ENCODE measurements around the gene PTX4.

The PTX4 gene

GRCh38 chr16:1488054-1488601, 616 bp downstream of the PTX4 start:
- TF ChIP-seq, protein P1, sequence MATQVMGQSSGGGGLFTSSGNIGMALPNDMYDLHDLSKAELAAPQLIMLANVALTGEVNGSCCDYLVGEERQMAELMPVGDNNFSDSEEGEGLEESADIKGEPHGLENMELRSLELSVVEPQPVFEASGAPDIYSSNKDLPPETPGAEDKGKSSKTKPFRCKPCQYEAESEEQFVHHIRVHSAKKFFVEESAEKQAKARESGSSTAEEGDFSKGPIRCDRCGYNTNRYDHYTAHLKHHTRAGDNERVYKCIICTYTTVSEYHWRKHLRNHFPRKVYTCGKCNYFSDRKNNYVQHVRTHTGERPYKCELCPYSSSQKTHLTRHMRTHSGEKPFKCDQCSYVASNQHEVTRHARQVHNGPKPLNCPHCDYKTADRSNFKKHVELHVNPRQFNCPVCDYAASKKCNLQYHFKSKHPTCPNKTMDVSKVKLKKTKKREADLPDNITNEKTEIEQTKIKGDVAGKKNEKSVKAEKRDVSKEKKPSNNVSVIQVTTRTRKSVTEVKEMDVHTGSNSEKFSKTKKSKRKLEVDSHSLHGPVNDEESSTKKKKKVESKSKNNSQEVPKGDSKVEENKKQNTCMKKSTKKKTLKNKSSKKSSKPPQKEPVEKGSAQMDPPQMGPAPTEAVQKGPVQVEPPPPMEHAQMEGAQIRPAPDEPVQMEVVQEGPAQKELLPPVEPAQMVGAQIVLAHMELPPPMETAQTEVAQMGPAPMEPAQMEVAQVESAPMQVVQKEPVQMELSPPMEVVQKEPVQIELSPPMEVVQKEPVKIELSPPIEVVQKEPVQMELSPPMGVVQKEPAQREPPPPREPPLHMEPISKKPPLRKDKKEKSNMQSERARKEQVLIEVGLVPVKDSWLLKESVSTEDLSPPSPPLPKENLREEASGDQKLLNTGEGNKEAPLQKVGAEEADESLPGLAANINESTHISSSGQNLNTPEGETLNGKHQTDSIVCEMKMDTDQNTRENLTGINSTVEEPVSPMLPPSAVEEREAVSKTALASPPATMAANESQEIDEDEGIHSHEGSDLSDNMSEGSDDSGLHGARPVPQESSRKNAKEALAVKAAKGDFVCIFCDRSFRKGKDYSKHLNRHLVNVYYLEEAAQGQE (IDR thresholded peaks at IDR 0.05; ENCODE audit: insufficient read depth in 1 of 2, low read depth in 2 of 2, low read length in 2 of 2): no peak
- TF ChIP-seq TAF1 (IDR thresholded peaks at IDR 0.05; ENCODE audit: borderline replicate concordance, insufficient read depth, low read length): no peak
- no peak for TF ChIP-seq POLR2AphosphoS5 (IDR thresholded peaks at IDR 0.05; ENCODE audit: low read depth, low read length)
- no peak for TF ChIP-seq SIN3A (IDR thresholded peaks at IDR 0.05; ENCODE audit: borderline replicate concordance, insufficient read depth, low read length)
- no peak for TF ChIP-seq FOXP2 (optimal IDR thresholded peaks at IDR 0.05; ENCODE audit: borderline replicate concordance, extremely low read depth, extremely low read length, insufficient read depth)

DNA sequence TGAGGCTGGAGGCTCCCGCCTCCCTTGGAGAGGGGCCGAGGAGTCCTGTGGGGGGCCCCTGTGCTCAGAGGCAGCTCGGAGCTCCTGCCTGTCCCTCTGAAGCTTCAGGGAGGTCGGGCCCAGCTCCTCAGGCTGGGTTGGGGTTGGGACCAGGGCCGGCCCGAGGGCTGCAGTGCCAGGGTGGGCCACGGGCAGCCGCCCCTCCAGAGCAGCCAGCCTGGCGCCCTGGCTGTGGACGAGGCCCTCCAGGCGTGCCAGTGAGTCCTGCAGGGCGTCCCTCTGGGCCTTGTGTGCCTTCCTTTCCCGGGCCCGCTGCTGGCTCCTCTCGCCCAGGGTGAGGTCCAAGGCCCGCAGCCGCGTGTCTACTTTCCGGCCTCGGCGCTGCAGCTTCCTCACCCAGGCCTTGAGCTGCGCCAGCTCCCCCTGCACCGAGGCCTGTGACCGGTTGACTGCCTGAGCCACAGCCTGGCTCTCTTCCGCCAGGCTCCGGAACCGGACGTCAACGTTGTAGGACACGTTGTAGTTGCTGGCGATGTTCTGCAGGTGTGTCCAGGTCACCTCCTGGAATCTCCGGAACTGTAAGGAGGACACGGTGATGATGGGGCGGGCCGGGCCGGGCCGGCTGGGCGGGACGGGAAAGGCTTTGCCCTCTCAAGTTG, 1.2 kb downstream of the PTX4 start:
- TF ChIP-seq FOXP2 (optimal IDR thresholded peaks at IDR 0.05; ENCODE audit: borderline replicate concordance, extremely low read depth, extremely low read length, insufficient read depth) (no peak), SIN3A (IDR thresholded peaks at IDR 0.05; ENCODE audit: borderline replicate concordance, insufficient read depth, low read length) (no peak), POLR2AphosphoS5 (IDR thresholded peaks at IDR 0.05; ENCODE audit: low read depth, low read length) (no peak), TAF1 (IDR thresholded peaks at IDR 0.05; ENCODE audit: borderline replicate concordance, insufficient read depth, low read length) (no peak)
- TF ChIP-seq, protein P1 (IDR thresholded peaks at IDR 0.05; ENCODE audit: insufficient read depth in 1 of 2, low read depth in 2 of 2, low read length in 2 of 2): no peak

GRCh38 chr16:1486551-1487390, 2.0 kb downstream of the PTX4 start:
- TF ChIP-seq, protein P1 (IDR thresholded peaks at IDR 0.05; ENCODE audit: insufficient read depth in 1 of 2, low read depth in 2 of 2, low read length in 2 of 2): no peak

DNA sequence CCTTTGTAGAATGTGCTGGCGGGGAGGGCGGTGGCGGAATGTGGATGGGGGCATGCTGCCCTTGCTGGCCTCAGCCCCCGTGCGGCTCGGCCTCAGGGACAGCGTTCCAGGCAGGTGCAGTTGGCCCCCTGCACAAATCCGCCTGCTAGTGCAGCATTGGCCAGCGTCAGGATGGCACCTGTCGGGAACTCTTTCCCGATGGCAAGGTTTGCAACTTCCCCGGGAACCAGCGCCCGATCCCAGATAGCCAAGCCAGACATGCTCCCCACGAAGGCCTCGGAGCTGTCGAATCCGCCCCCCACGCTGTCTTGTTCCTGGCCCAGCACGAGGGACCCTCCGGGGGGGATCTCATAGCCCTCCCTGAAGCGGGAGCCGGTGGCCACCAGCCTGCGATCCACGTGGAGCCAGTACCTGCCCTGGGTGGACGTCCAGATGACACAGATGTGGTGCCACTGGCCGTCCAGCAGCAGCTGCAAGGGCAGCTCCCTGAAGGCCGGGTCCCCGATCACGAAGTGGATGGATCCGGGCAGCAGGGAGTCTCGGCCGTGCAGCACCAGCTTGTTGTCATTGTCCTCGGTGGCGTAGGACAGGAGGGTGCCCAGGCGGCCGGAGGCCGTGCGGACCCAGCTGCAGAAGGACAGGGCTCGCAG, 2.8 kb downstream of the PTX4 start:
- TF ChIP-seq POLR2AphosphoS5 (IDR thresholded peaks at IDR 0.05; ENCODE audit: low read depth, low read length) (no peak), SIN3A (IDR thresholded peaks at IDR 0.05; ENCODE audit: borderline replicate concordance, insufficient read depth, low read length) (no peak), TAF1 (IDR thresholded peaks at IDR 0.05; ENCODE audit: borderline replicate concordance, insufficient read depth, low read length) (no peak)

DNA sequence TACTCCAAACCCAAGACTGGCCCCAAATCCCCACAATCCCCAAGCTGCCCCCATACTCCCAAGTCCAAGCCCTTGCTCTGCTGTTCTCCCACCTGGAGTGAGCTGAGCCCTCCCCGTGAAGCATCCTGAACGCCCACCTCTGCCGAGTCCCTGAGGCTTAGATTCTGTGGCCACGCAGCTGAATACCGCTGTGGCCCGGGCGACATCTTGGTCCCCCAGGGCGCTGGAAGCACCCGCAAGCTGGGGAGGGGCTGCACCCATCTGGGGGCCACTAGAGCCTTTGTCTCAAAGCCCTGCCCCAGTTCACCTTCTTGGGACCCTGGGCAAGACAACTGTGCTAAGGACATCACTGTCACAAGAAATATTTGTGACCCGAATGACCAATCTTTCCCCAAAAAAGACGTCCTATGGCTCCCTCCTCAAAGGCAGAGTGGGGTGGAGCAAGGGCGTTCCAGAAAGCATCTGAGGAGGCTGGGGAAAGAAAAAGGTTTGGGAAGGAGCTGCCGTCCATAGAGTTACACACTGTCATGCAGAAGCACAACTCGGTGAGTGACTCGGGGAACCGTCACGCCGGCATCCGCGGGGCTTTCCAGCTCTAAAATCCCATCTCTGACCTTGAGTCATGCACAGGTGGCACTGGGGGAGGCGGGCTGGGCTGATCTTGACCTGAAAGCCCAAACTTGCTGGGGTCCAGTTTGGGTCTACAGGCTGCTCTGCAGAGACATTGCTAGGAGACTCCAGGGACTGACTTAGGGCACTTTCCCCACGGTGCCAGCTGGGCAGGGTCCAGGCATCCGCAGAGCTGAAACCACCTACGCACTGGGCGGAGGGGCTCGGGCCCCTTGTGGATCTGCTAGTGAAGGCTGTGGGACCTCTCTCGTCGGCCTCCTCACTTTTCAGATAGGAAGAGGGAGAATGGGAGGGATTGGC, 6.6 kb downstream of the PTX4 start:
- TF ChIP-seq FOXP2 (optimal IDR thresholded peaks at IDR 0.05; ENCODE audit: borderline replicate concordance, extremely low read depth, extremely low read length, insufficient read depth) (no peak), TAF1 (IDR thresholded peaks at IDR 0.05; ENCODE audit: borderline replicate concordance, insufficient read depth, low read length) (no peak), SIN3A (IDR thresholded peaks at IDR 0.05; ENCODE audit: borderline replicate concordance, insufficient read depth, low read length) (no peak), POLR2AphosphoS5 (IDR thresholded peaks at IDR 0.05; ENCODE audit: low read depth, low read length) (no peak)
- TF ChIP-seq, protein P1 (IDR thresholded peaks at IDR 0.05; ENCODE audit: insufficient read depth in 1 of 2, low read depth in 2 of 2, low read length in 2 of 2): no peak

All from PFSK-1 (cell line).